ENCODE results near the gene OCRL. TPM values are rescaled to one million over a fixed set of nuclear protein-coding genes. Genes with fewer than 3 reads are reported as not detected.

OCRL gene
- total RNA-seq: 1 to 10 TPM; 1.4 to 2.2 TPM

DNA sequence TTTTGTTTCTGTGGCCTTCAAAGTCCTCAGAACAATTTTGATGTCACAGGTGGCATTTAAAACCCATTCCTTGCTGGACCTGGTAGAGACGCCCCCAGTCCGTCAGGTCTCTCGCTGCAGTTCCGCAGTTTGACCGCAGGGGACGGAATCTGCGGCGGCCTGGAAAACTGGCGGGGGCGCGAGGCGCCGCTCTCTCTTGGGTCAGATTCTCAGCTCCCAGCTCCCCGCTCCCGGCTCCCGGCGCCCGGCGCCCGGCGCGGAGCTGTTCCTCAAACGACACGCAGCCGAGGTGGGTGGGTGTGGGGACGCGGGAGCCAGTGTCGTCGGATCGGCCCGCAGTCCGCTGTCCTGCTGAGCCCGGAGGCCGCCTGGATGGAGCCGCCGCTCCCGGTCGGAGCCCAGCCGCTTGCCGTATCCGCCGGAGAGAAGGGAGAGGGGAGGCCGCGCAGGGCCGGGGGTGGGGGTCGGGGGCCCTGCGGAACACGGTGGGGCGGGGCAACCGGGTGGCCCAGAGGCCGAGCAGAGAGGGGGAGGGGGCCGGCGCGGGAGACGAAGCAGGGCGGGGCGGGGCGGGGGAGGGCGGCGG lies at the start of gene OCRL:
TSS of gene OCRL (plus strand) at position 192 of the 586 bp plus-strand sequence. CDS start at position 373, 181 bp downstream.
- peak within 1 kb of the TSS; percentile 58 for H3K27ac Mint-ChIP-seq
- no peaks in the 10 kb centered on the region for H3K36me3 Mint-ChIP-seq
- peaks cover 8% of the 10 kb centered on the region for H3K27me3 Mint-ChIP-seq
- H3K4me1 Mint-ChIP-seq: peaks cover 4% of the 10 kb centered on the region
- peak within 1 kb of the TSS; percentile 80 for H3K4me3 Mint-ChIP-seq
- POLR2A ChIA-PET: no interaction called here
- ATAC-seq (ENCODE audit: low read depth) (peak; percentile 67), DNase-seq (peak; percentile 56)
- H3K9me3 Mint-ChIP-seq: no peaks in the 10 kb centered on the region

DNA sequence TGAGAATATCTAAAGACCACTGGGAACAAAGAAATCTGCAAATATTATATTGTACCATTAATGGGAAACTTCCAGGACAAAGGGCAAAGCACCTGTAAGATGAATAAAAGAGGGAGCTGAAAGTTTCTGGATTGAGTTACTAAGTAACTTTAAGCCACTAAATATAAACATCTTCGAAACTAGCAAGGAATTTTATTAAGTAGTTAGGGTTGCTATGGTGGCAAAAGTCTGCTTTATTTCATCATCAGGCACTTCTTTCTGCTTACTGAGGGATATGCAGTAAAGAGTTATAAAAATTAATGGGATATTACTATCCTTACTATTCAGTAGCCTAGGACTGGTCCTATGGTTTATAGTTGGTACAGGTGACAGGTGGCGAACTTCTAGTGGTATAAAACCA lies 49.7 kb upstream of the OCRL start:
- no peak overlapping the region for H3K27ac Mint-ChIP-seq
- no peak overlapping the region for H3K4me3 Mint-ChIP-seq
- H3K9me3 Mint-ChIP-seq: no peaks in the 10 kb centered on the region
- no peaks in the 10 kb centered on the region for H3K4me1 Mint-ChIP-seq
- no peaks in the 10 kb centered on the region for H3K36me3 Mint-ChIP-seq
- DNase-seq (no peak), ATAC-seq (ENCODE audit: low read depth) (no peak)
- POLR2A ChIA-PET: no interaction called here
- H3K27me3 Mint-ChIP-seq: no peaks in the 10 kb centered on the region

DNA sequence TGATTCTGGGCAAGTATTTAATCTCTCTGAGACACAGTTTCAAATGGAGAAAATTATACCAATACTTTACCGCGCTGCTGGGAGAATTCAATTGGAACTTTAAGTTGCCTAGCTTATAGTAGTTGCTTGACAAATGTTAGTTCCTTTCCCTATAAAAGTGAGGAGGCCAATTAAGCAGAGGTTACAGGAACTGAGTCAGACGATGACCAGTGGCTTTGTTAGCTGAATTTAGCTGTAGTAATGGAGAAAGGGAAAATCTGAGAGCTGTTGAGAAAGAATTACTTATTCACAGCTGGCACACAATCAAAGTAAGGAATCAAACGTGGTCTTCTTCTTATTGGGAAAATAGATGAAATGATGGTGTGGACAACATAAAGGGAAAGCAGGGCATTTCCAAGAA lies 46.4 kb upstream of the OCRL start:
- POLR2A ChIA-PET: no interaction called here
- ATAC-seq (ENCODE audit: low read depth) (no peak), DNase-seq (no peak)
- no peaks in the 10 kb centered on the region for H3K36me3 Mint-ChIP-seq
- no peaks in the 10 kb centered on the region for H3K9me3 Mint-ChIP-seq
- H3K27me3 Mint-ChIP-seq: no peaks in the 10 kb centered on the region
- no peaks in the 10 kb centered on the region for H3K4me1 Mint-ChIP-seq
- H3K4me3 Mint-ChIP-seq: no peak overlapping the region
- no peak overlapping the region for H3K27ac Mint-ChIP-seq

DNA sequence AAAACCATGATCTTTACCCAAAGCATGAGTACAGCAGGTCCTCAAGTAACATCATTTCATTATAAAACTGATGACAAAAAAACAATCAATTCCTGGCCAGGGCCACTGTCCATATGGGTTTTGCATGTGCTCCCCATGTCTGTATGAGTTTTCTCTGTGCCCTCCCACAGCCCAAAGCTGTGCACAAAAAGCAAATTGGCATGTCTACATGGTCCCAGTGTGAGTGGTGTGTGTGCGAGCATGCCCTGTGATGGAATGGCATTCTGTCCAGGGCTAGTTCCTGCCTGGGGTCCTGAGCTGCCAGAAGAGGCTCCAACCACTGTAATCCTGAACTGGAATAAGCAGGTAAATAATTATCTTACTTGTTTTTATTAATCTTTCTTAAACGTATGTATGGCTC lies 45.2 kb upstream of the OCRL start:
- H3K4me3 Mint-ChIP-seq: no peak overlapping the region
- no peaks in the 10 kb centered on the region for H3K9me3 Mint-ChIP-seq
- no peaks in the 10 kb centered on the region for H3K36me3 Mint-ChIP-seq
- POLR2A ChIA-PET: interaction anchor here (0.5 kb wide), 1 partner anchor 526 kb away, joined by 4 read pairs; no protein-coding TSS in a partner anchor
- no peaks in the 10 kb centered on the region for H3K27me3 Mint-ChIP-seq
- H3K27ac Mint-ChIP-seq: no peak overlapping the region
- ATAC-seq (ENCODE audit: low read depth) (no peak), DNase-seq (no peak)
- H3K4me1 Mint-ChIP-seq: no peaks in the 10 kb centered on the region

DNA sequence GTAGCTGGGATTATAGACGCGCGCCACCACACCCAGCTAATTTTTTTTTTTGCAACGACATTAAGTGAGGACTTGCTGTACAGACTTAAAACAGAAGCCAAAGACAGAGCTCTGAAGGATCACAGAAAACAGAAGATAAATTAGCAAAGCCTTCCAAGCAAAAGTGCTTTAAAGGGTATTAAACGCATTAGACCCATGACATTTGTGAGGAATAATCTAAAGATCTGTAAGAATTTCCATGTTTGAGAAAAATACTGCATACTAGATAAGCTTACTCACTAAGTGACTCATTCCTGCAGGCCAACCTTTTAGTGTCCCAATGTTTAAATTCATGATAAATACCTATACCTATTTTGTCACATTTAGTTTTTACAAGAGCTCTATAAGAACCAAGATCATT lies 44.2 kb upstream of the OCRL start:
- no peak overlapping the region for H3K27ac Mint-ChIP-seq
- POLR2A ChIA-PET: no interaction called here
- no peak overlapping the region for H3K4me3 Mint-ChIP-seq
- DNase-seq: no peak
- no peaks in the 10 kb centered on the region for H3K9me3 Mint-ChIP-seq
- ATAC-seq (ENCODE audit: low read depth): no peak
- no peaks in the 10 kb centered on the region for H3K36me3 Mint-ChIP-seq
- no peaks in the 10 kb centered on the region for H3K27me3 Mint-ChIP-seq
- H3K4me1 Mint-ChIP-seq: no peaks in the 10 kb centered on the region

DNA sequence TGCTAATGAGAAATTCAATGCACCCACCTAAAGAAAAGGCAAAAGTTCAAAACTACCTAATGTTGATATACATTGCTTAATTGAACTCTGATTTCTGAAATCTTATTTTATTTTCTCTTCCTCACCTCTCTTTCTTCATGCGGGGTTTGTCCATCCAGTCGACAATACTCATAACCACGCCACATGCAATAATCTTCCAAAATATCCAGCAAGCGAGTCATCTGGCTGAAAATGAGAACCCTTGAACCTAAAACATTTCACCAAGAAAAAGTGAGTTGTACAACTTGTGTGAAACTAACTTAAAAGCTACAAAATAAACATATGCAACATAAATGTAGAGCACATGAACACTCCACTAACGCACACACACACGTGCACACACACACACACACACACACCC lies 43.4 kb upstream of the OCRL start:
- Mint-ChIP-seq H3K27me3 (no peaks in the 10 kb centered on the region), H3K4me3 (no peak overlapping the region), H3K36me3 (no peaks in the 10 kb centered on the region), H3K27ac (no peak overlapping the region), H3K9me3 (no peaks in the 10 kb centered on the region), H3K4me1 (no peaks in the 10 kb centered on the region)
- DNase-seq: no peak
- no peak for ATAC-seq (ENCODE audit: low read depth)
- POLR2A ChIA-PET: no interaction called here

DNA sequence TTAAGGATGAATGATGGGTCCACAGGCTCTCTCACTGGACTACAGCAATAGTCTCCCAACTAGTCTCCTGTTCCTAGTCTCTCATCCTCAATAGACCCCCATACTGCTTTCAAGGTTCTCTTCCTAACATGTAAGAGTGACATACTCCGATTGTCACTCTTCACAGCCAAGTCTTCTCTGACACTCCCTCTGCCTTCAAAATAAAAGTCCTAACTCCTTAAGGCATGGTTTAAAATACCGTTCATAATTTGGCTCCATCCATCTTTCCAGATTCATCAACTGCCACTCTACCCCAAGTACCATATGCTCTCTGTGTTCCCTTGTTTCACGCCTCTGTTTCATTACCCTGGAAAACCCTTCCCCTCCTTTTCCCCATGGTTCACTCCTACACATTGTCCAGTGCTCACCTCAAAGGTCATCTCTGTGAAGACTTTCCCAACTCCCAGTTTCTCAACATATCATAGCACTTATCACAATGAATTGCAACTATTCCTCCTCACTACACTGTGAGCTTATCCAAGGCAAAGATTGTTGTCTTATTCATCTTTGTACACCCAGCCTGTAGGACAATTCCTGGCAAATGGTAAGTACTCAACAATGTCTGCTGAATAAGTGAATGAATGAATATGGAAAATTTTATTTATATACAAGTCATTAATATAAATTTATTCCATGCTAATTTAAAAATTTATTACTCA lies 42.8 kb upstream of the OCRL start:
- no peak for ATAC-seq (ENCODE audit: low read depth)
- no peak overlapping the region for H3K27ac Mint-ChIP-seq
- H3K27me3 Mint-ChIP-seq: no peaks in the 10 kb centered on the region
- POLR2A ChIA-PET: no interaction called here
- no peaks in the 10 kb centered on the region for H3K36me3 Mint-ChIP-seq
- H3K9me3 Mint-ChIP-seq: no peaks in the 10 kb centered on the region
- no peak for DNase-seq
- no peaks in the 10 kb centered on the region for H3K4me1 Mint-ChIP-seq
- no peak overlapping the region for H3K4me3 Mint-ChIP-seq

DNA sequence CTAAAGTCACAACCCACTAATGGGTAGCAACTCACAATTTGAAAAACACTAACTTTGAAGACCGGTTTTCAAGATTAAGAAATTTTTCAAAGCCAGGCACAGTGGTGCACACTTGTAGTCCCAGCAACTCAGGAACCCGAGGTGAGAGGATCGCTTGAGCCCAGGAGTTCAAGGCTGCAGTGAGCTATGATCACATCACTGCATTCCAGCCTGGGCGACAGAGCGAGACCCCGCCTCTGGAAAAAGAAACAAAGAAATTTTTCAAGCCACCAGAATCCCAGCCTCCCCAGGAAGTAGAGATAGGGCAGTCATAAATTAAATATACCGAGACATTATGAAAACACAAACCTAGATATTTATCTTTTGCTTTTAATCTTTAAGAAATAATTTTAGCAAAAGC lies 29.7 kb upstream of the OCRL start:
- H3K36me3 Mint-ChIP-seq: no peaks in the 10 kb centered on the region
- ATAC-seq (ENCODE audit: low read depth) (no peak), DNase-seq (no peak)
- H3K4me3 Mint-ChIP-seq: no peak overlapping the region
- no peaks in the 10 kb centered on the region for H3K9me3 Mint-ChIP-seq
- no peaks in the 10 kb centered on the region for H3K4me1 Mint-ChIP-seq
- no peak overlapping the region for H3K27ac Mint-ChIP-seq
- POLR2A ChIA-PET: no interaction called here
- H3K27me3 Mint-ChIP-seq: no peaks in the 10 kb centered on the region

DNA sequence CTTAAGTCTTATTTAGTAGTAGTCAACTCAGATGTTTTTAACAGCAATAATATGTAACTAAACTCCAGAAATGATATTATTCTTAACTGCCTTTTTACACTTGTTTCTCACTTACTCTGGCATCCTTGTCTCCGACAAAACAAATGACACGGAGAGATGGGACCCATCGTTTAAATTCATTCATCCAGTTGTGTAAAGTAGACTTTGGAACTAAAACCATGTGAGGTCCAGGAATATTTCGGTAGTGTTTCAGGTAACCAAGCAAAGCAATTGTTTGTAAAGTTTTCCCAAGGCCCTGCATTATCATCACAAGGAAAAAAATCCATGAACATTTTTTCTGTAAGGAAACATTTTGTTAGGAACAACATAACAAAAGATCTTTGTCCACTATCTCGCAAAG lies 28.4 kb upstream of the OCRL start:
- no peaks in the 10 kb centered on the region for H3K9me3 Mint-ChIP-seq
- H3K36me3 Mint-ChIP-seq: no peaks in the 10 kb centered on the region
- no peaks in the 10 kb centered on the region for H3K27me3 Mint-ChIP-seq
- POLR2A ChIA-PET: no interaction called here
- ATAC-seq (ENCODE audit: low read depth): no peak
- DNase-seq: no peak
- H3K4me3 Mint-ChIP-seq: no peak overlapping the region
- H3K4me1 Mint-ChIP-seq: no peaks in the 10 kb centered on the region
- no peak overlapping the region for H3K27ac Mint-ChIP-seq

DNA sequence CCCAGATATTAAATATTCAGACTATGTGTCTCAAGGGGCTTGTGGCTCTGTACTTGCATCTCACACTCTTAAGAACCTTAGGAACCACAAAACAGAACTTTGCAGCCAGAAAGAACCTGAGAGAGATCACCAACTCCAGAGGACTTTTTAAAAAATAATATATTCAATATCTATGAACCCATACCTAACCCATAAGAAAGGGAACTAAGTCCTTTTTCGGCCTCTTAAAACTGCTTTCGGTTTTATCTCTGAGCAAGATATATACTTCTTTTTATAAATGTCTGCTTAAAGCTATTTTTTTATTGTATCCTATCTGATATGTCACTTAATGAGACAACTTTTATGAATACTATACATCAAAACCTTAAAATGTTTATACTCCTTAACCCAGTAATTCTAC lies 27.6 kb upstream of the OCRL start:
- H3K27ac Mint-ChIP-seq: no peak overlapping the region
- H3K36me3 Mint-ChIP-seq: no peaks in the 10 kb centered on the region
- POLR2A ChIA-PET: no interaction called here
- ATAC-seq (ENCODE audit: low read depth) (no peak), DNase-seq (no peak)
- H3K9me3 Mint-ChIP-seq: no peaks in the 10 kb centered on the region
- H3K4me1 Mint-ChIP-seq: no peaks in the 10 kb centered on the region
- no peaks in the 10 kb centered on the region for H3K27me3 Mint-ChIP-seq
- H3K4me3 Mint-ChIP-seq: no peak overlapping the region

DNA sequence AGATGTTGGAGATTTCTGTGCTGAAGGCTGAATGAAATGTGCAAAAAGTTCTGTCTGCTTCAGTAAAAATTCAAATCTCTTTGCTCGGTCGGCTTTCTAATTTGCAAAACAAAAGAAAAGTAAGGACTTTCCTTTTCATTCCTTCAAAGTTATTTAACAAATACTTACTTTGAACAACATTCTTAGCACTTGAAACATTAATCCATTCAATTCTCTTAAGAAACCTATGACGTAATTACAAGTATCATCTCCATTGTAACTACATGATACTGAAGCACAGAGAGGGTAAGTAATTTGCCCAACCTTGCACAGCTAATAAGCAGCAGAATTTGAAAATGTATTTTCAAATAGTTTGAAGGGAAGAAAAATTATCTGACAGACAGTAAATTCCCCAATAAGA lies 23.7 kb upstream of the OCRL start:
- POLR2A ChIA-PET: no interaction called here
- H3K36me3 Mint-ChIP-seq: no peaks in the 10 kb centered on the region
- no peaks in the 10 kb centered on the region for H3K4me1 Mint-ChIP-seq
- H3K27ac Mint-ChIP-seq: no peak overlapping the region
- no peaks in the 10 kb centered on the region for H3K27me3 Mint-ChIP-seq
- DNase-seq (no peak), ATAC-seq (ENCODE audit: low read depth) (no peak)
- no peak overlapping the region for H3K4me3 Mint-ChIP-seq
- no peaks in the 10 kb centered on the region for H3K9me3 Mint-ChIP-seq

DNA sequence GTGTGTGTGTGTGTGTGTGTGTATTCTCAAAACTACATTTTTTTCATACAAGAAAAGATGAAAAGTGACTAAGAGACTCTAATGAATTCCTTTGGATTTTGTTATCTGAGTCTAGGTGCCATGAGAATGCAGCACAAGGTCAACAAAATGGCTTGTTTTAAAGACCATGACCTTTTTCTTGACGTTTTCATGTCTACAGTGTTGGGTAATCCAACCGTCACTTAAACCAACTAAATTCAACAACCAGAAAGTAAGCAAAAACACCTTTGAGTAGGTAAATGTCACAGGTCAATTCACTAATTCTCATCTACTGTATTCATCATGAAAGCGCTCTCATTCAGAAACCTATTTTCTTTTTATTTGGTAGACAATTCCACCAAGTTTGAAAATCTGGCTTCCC lies 19.9 kb upstream of the OCRL start:
- Mint-ChIP-seq H3K4me3 (no peak overlapping the region), H3K27ac (no peak overlapping the region), H3K9me3 (no peaks in the 10 kb centered on the region), H3K4me1 (no peaks in the 10 kb centered on the region), H3K36me3 (no peaks in the 10 kb centered on the region), H3K27me3 (peaks cover 17% of the 10 kb centered on the region)
- DNase-seq: no peak
- ATAC-seq (ENCODE audit: low read depth): no peak
- POLR2A ChIA-PET: no interaction called here

DNA sequence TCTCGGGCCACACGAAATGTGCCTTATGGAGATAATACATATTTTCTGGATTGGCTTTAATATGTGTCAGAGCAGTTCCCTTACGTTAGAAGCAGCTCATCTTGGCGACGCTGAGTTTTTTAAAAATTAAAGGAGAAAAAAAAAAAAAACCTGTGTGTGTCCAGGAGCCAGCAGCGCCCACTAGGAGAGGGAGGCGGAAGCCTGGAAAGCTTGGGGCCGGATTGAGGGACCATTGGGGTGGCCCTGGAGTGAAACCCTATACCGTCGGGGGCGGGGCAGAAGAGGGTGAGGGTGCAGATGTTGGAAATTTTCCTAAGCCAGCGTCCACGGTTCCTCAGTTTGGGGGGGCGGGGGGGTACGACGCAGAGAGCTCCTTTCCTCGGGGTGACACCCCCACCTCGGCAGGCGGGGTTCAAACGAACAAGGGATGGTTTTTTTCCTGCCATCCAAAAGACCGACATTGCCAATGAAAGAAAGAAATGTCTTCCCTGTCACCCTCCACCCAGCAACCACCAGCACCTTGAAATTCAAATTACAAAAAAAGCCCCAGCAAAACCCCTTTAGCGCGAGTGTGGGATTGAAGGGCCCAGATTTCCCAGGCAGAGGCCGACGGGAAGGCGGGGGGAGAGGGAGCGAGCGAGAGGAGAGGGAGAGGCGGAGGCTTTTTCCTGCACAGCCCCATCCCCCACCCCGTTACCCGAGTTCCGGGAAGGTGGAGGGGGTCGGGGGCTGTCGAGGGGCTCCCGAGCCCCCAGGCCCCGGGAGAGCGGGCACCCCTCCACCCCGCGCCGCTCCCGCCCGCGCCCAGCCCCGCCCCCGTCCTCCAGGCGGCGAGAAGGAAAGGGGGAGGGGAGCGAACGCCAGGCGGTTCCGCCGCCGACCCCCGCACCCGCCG lies 17.6 kb upstream of the OCRL start:
- no peaks in the 10 kb centered on the region for H3K36me3 Mint-ChIP-seq
- H3K27ac Mint-ChIP-seq: no peak overlapping the region
- no peak for DNase-seq
- ATAC-seq (ENCODE audit: low read depth): no peak
- H3K9me3 Mint-ChIP-seq: no peaks in the 10 kb centered on the region
- POLR2A ChIA-PET: interaction anchor here (0.7 kb wide), 1 partner anchor 18 kb away, joined by 3 read pairs; no protein-coding TSS in a partner anchor
- peaks cover 23% of the 10 kb centered on the region for H3K27me3 Mint-ChIP-seq
- H3K4me1 Mint-ChIP-seq: no peaks in the 10 kb centered on the region
- peak overlapping the region; percentile 80 for H3K4me3 Mint-ChIP-seq
